ENCODE results near the gene ASRGL1.

ASRGL1 gene

GRCh38 chr11:62437616-62438015 is 100.4 kb downstream of the ASRGL1 start (continued):
- no peak for TF ChIP-seq TSHZ2 (CRISPR knock-in tag; IDR thresholded peaks at IDR 0.05)
- no peak for TF ChIP-seq SNAI2 (CRISPR knock-in tag; IDR thresholded peaks at IDR 0.05)
- TF ChIP-seq ISL1 (CRISPR knock-in tag; IDR thresholded peaks at IDR 0.05): no peak
- TF ChIP-seq BACH2 (CRISPR knock-in tag; IDR thresholded peaks at IDR 0.05; ENCODE audit: borderline replicate concordance): no peak

- TF ChIP-seq CREB5 (CRISPR knock-in tag; IDR thresholded peaks at IDR 0.05; ENCODE audit: low read depth) (no peak), ZNF565 (CRISPR knock-in tag; conservative IDR thresholded peaks at IDR 0.05; ENCODE audit: low read depth) (no peak), ZNF8 (CRISPR knock-in tag; IDR thresholded peaks at IDR 0.05) (no peak), TOX (CRISPR knock-in tag; IDR thresholded peaks at IDR 0.05; ENCODE audit: borderline replicate concordance) (no peak)
- no peak for ATAC-seq
Measured at GRCh38 chr11:62438641-62439040, 101.4 kb downstream of the ASRGL1 start.

- TF ChIP-seq TOX (CRISPR knock-in tag; IDR thresholded peaks at IDR 0.05; ENCODE audit: borderline replicate concordance) (no peak), ZNF70 (CRISPR knock-in tag; IDR thresholded peaks at IDR 0.05) (no peak), ZFP3 (CRISPR knock-in tag; IDR thresholded peaks at IDR 0.05) (peak; percentile 46; the same call in 1 of the 2 replicates)
- no peak; the same call in 2 of the 3 replicates for ATAC-seq
Measured at GRCh38 chr11:62439785-62440602, 102.7 kb downstream of the ASRGL1 start.

All from SK-N-SH treated with all-trans-retinoic acid at 6 μM for 48 hours (cell line).